Fibroblast of lung (primary cell): ENCODE measurements around the gene KRTAP19-8. TPM values are rescaled to one million over a fixed set of nuclear protein-coding genes. Genes with fewer than 3 reads are reported as not detected.

ENCODE experiments used
- DNase-seq, 2 donors: peaks; one replicate each; pipeline versions ENCODE4 v3.0.0 to v3.0.0-alpha.2; 2010; ENCODE audit warnings: low read depth in 2 of 2
- H2AFZ ChIP-seq: 2 replicates; pipeline ENCODE4 v1.5.1; 2012; ENCODE audit warnings: low read length, control low read depth, inconsistent platforms
- H3K27ac ChIP-seq: 2 replicates; pipeline ENCODE4 v1.5.1; 2011; ENCODE audit warnings: low read length, control low read depth; ENCODE audit not compliant: insufficient read depth
- H3K27me3 ChIP-seq: 2 replicates; pipeline ENCODE4 v1.5.1; 2011; ENCODE audit warnings: mild to moderate bottlenecking, low read length; ENCODE audit not compliant: control insufficient read depth, insufficient read depth
- H3K36me3 ChIP-seq: 2 replicates; pipeline ENCODE4 v1.5.1; 2011; ENCODE audit warnings: low read length; ENCODE audit not compliant: control insufficient read depth, insufficient read depth
- H3K4me1 ChIP-seq: 2 replicates; pipeline ENCODE4 v1.5.1; 2011; ENCODE audit warnings: low read length; ENCODE audit not compliant: control insufficient read depth, insufficient read depth; ENCODE audit errors: extremely low read depth
- H3K4me2 ChIP-seq: 2 replicates; pipeline ENCODE4 v1.5.1; 2011; ENCODE audit warnings: low read length, control low read depth; ENCODE audit not compliant: insufficient read depth; ENCODE audit errors: extremely low read depth
- H3K4me3 ChIP-seq, 4 experiments: fragments of 200-600 bp in 1 of 4; sonication (generic) in 1 of 4; replicated peaks in 1 of 4; 2 replicates each; pipeline ENCODE4 v1.5.1; 2011 to 2016; ENCODE audit warnings: low read length in 4 of 4, low read depth in 3 of 4, mild to moderate bottlenecking in 3 of 4, control low read depth in 2 of 4, inconsistent platforms in 1 of 4, mixed read lengths in 1 of 4; ENCODE audit not compliant: insufficient read depth in 1 of 4; ENCODE audit errors: control extremely low read depth in 1 of 4
- H3K79me2 ChIP-seq: 2 replicates; pipeline ENCODE4 v1.5.1; 2012; ENCODE audit warnings: mild to moderate bottlenecking, low read length, inconsistent platforms; ENCODE audit not compliant: control insufficient read depth, insufficient read depth
- H3K9ac ChIP-seq: 2 replicates; pipeline ENCODE4 v1.5.1; 2011; ENCODE audit warnings: mild to moderate bottlenecking, low read length, control low read depth; ENCODE audit not compliant: insufficient read depth
- H3K9me3 ChIP-seq: 2 replicates; pipeline ENCODE4 v1.5.1; 2012; ENCODE audit warnings: low read depth, low read length; ENCODE audit not compliant: control insufficient read depth, insufficient read depth
- H4K20me1 ChIP-seq: 2 replicates; pipeline ENCODE4 v1.5.1; 2011; ENCODE audit warnings: low read length; ENCODE audit not compliant: control insufficient read depth, insufficient read depth; ENCODE audit errors: extremely low read depth
- EZH2 ChIP-seq: IDR thresholded peaks from 2 replicates; pipeline ENCODE4 v1.5.1; 2012; ENCODE audit warnings: low read length, control low read depth, mild to moderate bottlenecking; ENCODE audit errors: missing control alignments
- polyA plus RNA-seq, 2 donors: library from polyadenylated mRNA; depleted of rRNA in 1 of 2; stranded (reverse) in 1 of 2; unstranded in 1 of 2; fragments of >200 nt; gene quantifications; 2 replicates each; pipeline ENCODE4 v1.2.1, GENCODE V29; 2011 to 2012; ENCODE audit warnings: missing spikeins in 1 of 2
- total RNA-seq: library from RNA; depleted of rRNA; stranded (reverse); fragments of >200 nt; gene quantifications from 2 replicates; pipeline ENCODE4 v1.2.1, GENCODE V29; 2014
- TF ChIP-seq, protein P1 (sequence below), 2 donors: IDR thresholded peaks in 1 of 2; conservative IDR thresholded peaks in 1 of 2; 1 replicate in 1 of 2; 2 replicates in 1 of 2; pipeline ENCODE4 v1.5.1; 2011 to 2012; ENCODE audit warnings: low read length in 2 of 2, control low read depth in 1 of 2, inconsistent platforms in 1 of 2, low read depth in 1 of 2, mild to moderate bottlenecking in 1 of 2

KRTAP19-8 gene
- total and polyA plus RNA-seq, 2 donors (not counting 1 experiment from before 2014, with no cell fraction given) = not detected

DNA sequence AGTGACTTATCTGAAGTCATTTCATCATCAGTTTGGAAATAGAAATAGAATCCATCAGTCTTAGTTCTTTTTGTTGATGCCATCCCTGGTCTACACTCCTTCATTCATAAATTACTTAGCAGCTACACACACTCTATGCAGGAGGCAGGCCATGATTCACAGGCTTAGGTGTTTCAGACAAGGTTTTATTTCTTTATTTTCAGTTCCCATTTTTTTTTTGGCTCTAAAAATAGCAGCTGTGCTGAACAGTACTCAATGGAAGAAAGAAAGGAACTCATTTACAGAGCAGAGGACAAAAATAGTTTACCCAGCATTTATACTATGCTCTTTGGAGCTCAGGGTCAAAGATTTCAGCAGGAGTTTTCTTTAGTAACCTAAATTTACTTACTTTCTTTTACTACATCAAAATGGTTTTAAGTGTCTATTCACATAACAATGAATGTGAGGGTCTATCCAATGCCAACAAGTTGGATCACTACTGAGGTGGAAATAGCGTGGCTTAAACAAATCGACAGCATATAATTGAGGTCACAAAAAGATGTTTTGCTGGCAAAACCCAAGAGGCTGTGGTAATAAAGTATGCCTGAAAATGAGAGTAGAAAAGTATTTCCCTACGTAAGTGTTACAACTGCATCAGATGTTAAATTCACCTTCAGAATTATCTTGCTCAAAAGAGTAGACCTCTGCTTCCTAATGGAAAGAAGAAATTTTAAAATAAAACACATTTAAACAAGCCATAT is 7.7 kb downstream of the KRTAP19-8 start:
- Histone ChIP-seq H3K9ac (no peak overlapping the region), H4K20me1 (no peaks in the 10 kb centered on the region), H3K4me1 (no peaks in the 10 kb centered on the region), H3K4me3 (no peak overlapping the region), H3K4me2 (no peak overlapping the region), H3K27ac (no peak overlapping the region), H3K36me3 (no peaks in the 10 kb centered on the region), H3K27me3 (no peaks in the 10 kb centered on the region), H3K79me2 (no peaks in the 10 kb centered on the region), H2AFZ (no peak overlapping the region), H3K9me3 (no peaks in the 10 kb centered on the region)
- no peak for TF ChIP-seq EZH2
- TF ChIP-seq, protein P1, sequence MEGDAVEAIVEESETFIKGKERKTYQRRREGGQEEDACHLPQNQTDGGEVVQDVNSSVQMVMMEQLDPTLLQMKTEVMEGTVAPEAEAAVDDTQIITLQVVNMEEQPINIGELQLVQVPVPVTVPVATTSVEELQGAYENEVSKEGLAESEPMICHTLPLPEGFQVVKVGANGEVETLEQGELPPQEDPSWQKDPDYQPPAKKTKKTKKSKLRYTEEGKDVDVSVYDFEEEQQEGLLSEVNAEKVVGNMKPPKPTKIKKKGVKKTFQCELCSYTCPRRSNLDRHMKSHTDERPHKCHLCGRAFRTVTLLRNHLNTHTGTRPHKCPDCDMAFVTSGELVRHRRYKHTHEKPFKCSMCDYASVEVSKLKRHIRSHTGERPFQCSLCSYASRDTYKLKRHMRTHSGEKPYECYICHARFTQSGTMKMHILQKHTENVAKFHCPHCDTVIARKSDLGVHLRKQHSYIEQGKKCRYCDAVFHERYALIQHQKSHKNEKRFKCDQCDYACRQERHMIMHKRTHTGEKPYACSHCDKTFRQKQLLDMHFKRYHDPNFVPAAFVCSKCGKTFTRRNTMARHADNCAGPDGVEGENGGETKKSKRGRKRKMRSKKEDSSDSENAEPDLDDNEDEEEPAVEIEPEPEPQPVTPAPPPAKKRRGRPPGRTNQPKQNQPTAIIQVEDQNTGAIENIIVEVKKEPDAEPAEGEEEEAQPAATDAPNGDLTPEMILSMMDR (conservative IDR thresholded peaks at IDR 0.05 in 1 of 2, IDR thresholded peaks at IDR 0.05 in 1 of 2; ENCODE audit: low read depth in 1 of 2, low read length in 2 of 2) = no peak
- DNase-seq = no peak

DNA sequence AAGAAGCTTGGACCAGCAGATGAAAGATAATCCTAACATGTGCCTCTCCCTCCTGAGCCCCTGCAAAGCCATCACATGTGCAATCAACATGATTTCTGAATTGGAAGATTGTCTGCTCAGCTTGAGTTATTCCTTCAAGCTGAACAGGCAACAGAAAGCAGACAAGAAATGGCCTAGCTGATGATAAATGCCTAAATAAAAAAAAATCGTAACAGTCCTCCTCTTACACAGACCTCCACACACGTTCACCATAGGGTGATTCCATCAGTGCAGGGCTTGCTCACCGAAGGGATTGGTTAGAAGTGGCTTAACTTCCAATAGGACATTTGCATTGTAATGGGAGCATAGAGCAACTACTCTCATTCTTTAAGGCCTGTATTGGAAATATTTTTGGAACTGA is 14.6 kb downstream of the KRTAP19-8 start:
- Histone ChIP-seq H3K4me1 (no peaks in the 10 kb centered on the region), H3K27me3 (no peaks in the 10 kb centered on the region), H3K9me3 (no peaks in the 10 kb centered on the region), H4K20me1 (no peaks in the 10 kb centered on the region), H3K9ac (no peak overlapping the region), H3K79me2 (no peaks in the 10 kb centered on the region), H3K4me3 (no peak overlapping the region), H3K27ac (no peak overlapping the region), H2AFZ (no peak overlapping the region), H3K36me3 (no peaks in the 10 kb centered on the region), H3K4me2 (no peak overlapping the region)
- no peak for DNase-seq
- TF ChIP-seq EZH2 = no peak
- TF ChIP-seq, protein P1 (conservative IDR thresholded peaks at IDR 0.05 in 1 of 2, IDR thresholded peaks at IDR 0.05 in 1 of 2; ENCODE audit: low read depth in 1 of 2, low read length in 2 of 2) = no peak

DNA sequence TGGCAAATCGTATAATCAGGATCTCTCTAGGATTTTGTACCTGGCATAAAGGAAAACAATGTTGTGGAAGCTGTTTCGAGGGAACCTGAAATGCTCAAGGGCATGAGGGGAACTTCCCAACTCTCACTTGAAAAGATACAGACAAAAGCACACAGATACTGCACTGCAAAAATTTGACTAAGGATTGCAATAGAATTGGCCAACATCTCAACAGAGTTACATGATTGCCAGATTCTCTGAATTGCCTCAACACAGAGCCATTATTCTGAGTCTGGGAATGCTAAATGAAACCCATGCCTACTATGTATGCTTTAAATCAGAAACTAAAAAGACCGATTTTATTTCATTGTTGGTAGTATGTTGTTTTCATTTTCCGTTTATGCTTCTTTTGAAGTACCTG is 16.0 kb downstream of the KRTAP19-8 start:
- no peak for DNase-seq
- Histone ChIP-seq H3K79me2 (no peaks in the 10 kb centered on the region), H3K27ac (no peak overlapping the region), H3K9ac (no peak overlapping the region), H4K20me1 (no peaks in the 10 kb centered on the region), H3K4me1 (no peaks in the 10 kb centered on the region), H3K4me2 (no peak overlapping the region), H3K9me3 (no peaks in the 10 kb centered on the region), H3K27me3 (no peaks in the 10 kb centered on the region), H2AFZ (no peak overlapping the region), H3K36me3 (no peaks in the 10 kb centered on the region), H3K4me3 (no peak overlapping the region)
- no peak for TF ChIP-seq EZH2
- TF ChIP-seq, protein P1 (conservative IDR thresholded peaks at IDR 0.05 in 1 of 2, IDR thresholded peaks at IDR 0.05 in 1 of 2; ENCODE audit: low read depth in 1 of 2, low read length in 2 of 2) = no peak
